Parathyroid adenoma (tissue), 2 donors: ENCODE data around the gene NCOR2.

ENCODE experiments used
- H2AFZ ChIP-seq: fragments of 300-600 bp; sonication (generic); one replicate; pipeline ENCODE4 v1.7.0; 2017; ENCODE audit warnings: antibody characterized with exemption, mild to moderate bottlenecking
- H3K27ac ChIP-seq: fragments of 300-600 bp; sonication (generic); one replicate; pipeline ENCODE4 v1.7.0; 2017
- H3K27me3 ChIP-seq: fragments of 300-600 bp; sonication (generic); one replicate; pipeline ENCODE4 v1.7.0; 2017; ENCODE audit warnings: low read length; ENCODE audit not compliant: control insufficient read depth, insufficient read depth
- H3K36me3 ChIP-seq: fragments of 300-600 bp; sonication (generic); one replicate; pipeline ENCODE4 v1.7.0; 2017; ENCODE audit warnings: low read length; ENCODE audit not compliant: control insufficient read depth, insufficient read depth
- H3K4me1 ChIP-seq: fragments of 300-600 bp; sonication (generic); one replicate; pipeline ENCODE4 v1.7.0; 2017; ENCODE audit warnings: control low read depth
- H3K4me2 ChIP-seq: fragments of 300-600 bp; sonication (generic); one replicate; pipeline ENCODE4 v1.7.0; 2017; ENCODE audit warnings: low read length
- H3K4me3 ChIP-seq: fragments of 300-600 bp; sonication (generic); one replicate; pipeline ENCODE4 v1.7.0; 2017; ENCODE audit warnings: low read depth, low read length
- H3K79me2 ChIP-seq: fragments of 300-600 bp; sonication (generic); one replicate; pipeline ENCODE4 v1.7.0; 2017; ENCODE audit warnings: control low read depth
- H3K9ac ChIP-seq: fragments of 300-600 bp; sonication (generic); one replicate; pipeline ENCODE4 v1.7.0; 2017; ENCODE audit warnings: mild to moderate bottlenecking
- H3K9me3 ChIP-seq: fragments of 300-600 bp; sonication (generic); one replicate; pipeline ENCODE4 v1.7.0; 2017; ENCODE audit warnings: low read length; ENCODE audit not compliant: control insufficient read depth
- TF ChIP-seq, protein P1 (sequence below): fragments of 300-600 bp; sonication (generic); IDR thresholded peaks from one replicate; pipeline ENCODE4 v1.7.0; 2017; ENCODE audit warnings: antibody characterized with exemption, mild to moderate bottlenecking
- donor health status: primary hyperparathyroidism.

The NCOR2 gene

DNA sequence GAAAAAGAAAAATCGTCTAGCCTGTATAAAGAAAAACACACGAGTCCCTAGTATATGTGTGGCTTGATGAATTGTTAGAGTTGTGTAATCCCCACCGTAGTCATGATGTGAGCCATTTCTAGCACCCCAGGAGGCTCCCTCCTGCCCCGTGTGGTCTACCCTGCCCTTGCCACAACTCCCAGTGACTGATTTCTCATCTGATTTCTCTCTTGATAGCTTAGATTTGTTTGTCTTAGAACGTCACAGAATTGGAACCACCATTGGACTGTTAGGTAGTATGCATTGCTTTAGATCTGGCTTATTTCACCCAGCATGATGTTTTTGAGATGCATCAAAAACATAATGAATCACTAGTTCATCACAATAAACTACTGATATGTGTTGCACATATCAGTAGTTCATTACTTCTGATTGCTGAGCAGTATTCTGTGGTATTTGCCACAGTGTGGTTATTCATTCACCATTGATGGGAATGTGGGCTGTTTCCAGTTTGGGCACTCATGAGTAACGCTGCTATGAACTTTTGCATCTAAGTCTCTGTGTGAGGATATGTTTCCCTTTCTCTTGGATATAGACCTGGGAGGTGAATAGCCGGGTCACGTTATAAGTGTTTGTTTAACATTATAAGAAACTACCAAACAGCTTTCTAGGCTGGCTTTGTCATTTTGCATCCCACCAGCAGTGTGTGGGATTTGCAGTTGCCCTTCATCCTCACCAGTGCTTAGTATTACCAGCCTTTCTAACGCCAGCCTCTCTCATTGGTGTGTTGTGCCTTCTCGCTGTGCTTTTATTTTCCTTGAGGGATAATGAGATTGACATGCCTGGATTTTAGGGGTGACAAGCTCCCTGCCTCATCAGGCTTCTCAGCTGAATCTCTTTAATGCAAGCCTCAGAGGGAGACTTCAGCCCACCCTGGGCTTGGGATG, 31.9 kb upstream of the NCOR2 start:
- Histone ChIP-seq H3K27me3 (no peaks in the 10 kb centered on the region), H3K36me3 (no peaks in the 10 kb centered on the region), H3K4me1 (no peaks in the 10 kb centered on the region), H3K27ac (no peak overlapping the region), H3K9ac (no peak overlapping the region), H3K79me2 (no peaks in the 10 kb centered on the region), H3K4me2 (no peak overlapping the region), H3K9me3 (no peaks in the 10 kb centered on the region), H2AFZ (no peak overlapping the region), H3K4me3 (no peak overlapping the region)
- TF ChIP-seq, protein P1, sequence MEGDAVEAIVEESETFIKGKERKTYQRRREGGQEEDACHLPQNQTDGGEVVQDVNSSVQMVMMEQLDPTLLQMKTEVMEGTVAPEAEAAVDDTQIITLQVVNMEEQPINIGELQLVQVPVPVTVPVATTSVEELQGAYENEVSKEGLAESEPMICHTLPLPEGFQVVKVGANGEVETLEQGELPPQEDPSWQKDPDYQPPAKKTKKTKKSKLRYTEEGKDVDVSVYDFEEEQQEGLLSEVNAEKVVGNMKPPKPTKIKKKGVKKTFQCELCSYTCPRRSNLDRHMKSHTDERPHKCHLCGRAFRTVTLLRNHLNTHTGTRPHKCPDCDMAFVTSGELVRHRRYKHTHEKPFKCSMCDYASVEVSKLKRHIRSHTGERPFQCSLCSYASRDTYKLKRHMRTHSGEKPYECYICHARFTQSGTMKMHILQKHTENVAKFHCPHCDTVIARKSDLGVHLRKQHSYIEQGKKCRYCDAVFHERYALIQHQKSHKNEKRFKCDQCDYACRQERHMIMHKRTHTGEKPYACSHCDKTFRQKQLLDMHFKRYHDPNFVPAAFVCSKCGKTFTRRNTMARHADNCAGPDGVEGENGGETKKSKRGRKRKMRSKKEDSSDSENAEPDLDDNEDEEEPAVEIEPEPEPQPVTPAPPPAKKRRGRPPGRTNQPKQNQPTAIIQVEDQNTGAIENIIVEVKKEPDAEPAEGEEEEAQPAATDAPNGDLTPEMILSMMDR = no peak

DNA sequence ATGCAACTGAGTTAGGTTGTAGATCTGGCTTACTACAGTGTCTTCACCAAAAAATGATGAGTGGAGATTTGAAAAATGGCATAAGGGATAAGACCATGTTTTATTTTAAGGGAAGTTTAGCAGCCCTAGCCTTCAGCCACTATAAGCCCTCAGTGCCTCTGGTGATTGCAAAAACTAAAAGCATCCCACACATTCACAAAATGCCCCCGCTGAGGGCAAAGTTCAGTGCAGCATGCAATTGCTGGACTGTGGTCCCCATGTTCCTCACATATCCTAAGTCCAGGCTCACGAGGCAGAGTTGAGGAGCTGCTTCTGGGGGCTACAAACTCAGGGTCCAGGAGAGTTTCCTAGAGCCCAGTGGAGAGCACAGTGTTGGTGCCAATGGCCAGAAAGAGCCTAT, 29.6 kb upstream of the NCOR2 start:
- TF ChIP-seq, protein P1 = no peak
- no peak overlapping the region for H3K27ac ChIP-seq
- H2AFZ ChIP-seq = no peak overlapping the region
- H3K27me3 ChIP-seq = no peaks in the 10 kb centered on the region
- peaks cover 3% of the 10 kb centered on the region for H3K4me1 ChIP-seq
- no peak overlapping the region for H3K9ac ChIP-seq
- H3K9me3 ChIP-seq = no peaks in the 10 kb centered on the region
- H3K36me3 ChIP-seq = no peaks in the 10 kb centered on the region
- H3K4me2 ChIP-seq = no peak overlapping the region
- no peak overlapping the region for H3K4me3 ChIP-seq
- no peaks in the 10 kb centered on the region for H3K79me2 ChIP-seq

DNA sequence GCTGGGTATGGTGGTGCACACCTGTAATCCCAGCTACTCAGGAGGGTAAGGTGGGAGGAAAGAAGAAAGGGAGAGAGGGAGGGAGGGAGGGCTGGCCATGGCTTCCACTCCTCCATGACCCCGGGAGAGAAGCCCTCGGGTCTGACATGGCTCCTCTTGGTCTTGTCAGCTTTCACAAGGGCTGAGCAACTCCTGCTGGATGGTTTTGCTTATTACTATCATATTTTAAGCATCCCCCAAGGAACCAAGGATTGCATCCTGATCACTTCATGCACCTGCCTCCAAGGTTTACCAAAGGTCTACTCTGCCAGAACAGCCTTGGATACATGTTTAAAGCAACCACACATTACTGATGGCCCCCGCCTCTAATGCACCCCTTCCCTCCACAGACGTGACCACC, 28.0 kb upstream of the NCOR2 start:
- Histone ChIP-seq H3K4me1 (peaks cover 3% of the 10 kb centered on the region), H3K27ac (no peak overlapping the region), H3K4me2 (no peak overlapping the region), H3K9ac (no peak overlapping the region), H2AFZ (no peak overlapping the region), H3K4me3 (no peak overlapping the region), H3K9me3 (no peaks in the 10 kb centered on the region), H3K36me3 (no peaks in the 10 kb centered on the region), H3K79me2 (no peaks in the 10 kb centered on the region), H3K27me3 (no peaks in the 10 kb centered on the region)
- TF ChIP-seq, protein P1 = no peak

DNA sequence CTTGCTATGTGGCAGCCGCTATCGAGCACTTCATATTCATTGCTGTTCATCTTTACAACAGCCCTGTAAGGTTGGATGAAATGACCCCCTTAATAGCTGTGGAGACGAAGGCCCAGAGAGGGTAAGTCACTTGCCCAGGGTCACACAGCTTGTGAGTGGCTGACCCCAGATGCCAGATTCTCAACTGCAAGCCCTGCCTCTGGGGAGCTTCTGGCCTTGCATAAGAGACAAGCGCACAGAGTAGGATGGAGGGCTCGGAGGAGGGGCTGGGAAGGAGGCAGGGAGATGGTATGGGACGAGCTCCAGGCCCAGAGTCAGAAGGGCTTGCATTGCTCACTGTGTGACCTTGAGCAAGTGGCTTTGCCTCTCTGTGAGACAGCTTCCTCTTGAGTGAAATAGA, 27.4 kb upstream of the NCOR2 start:
- Histone ChIP-seq H2AFZ (no peak overlapping the region), H3K4me1 (peaks cover 3% of the 10 kb centered on the region), H3K27ac (no peak overlapping the region), H3K4me3 (no peak overlapping the region), H3K9me3 (no peaks in the 10 kb centered on the region), H3K36me3 (no peaks in the 10 kb centered on the region), H3K9ac (no peak overlapping the region), H3K79me2 (no peaks in the 10 kb centered on the region), H3K27me3 (no peaks in the 10 kb centered on the region), H3K4me2 (no peak overlapping the region)
- TF ChIP-seq, protein P1 = no peak
